NCI-H526 treated with DMSO at 0.1 percent for 48 hours (cell line): ENCODE results near the gene PIGW.

Source experiments
- DNase-seq: peaks from one replicate; lab custom pipeline; 2025; lab: John Stamatoyannopoulos, UW

The PIGW gene

DNA sequence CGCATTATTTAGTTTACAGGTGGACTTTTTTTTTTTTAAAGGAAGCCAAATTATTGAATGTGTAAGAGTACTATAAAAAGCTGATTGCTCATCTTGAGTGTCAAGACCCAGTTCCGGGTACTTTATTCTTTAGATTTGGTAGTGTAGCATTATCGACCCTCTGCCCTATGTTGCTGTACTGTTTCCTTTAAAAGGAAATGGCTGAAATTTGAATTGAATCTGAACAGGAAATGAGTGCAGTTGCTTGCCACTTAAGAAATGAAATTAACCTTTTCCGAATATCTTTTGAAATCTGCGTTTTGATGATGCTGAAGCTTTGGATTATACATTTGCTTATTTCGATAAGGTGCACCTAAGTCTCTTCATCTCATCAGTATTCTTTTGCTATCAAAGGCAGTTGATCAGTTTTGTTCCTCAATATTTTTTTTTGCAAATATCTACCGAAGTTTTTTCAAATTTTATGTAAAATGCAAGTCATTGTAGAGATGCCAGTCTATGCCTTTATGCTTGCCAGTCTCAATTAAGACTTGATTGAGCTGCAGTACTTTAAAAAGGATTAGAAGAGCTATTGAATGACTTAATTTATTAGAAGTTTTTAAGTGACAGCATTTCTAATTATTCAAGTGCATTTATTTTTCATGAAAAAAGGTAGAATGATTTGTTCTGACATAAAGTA is 11.8 kb downstream of the PIGW start:
- DNase-seq: no peak

DNA sequence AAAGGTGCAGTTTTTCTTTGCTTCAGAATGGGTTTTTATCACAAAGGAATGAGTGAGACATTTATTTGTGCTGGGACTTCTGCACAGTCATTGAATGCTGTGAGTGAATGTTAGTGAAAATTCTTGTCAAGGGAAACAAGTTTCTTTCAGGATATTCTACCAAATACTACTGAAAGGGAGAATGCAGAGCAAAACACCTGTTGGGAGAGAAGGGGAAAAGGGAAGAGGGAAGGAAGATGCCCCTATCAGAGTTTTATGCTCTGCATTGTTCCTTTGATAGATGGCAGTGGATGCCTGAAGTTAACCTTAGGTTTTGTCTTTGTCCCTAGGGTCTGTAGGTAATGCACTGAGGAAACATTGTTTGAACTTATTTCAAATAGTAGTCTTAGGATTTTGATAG is 13.0 kb downstream of the PIGW start:
- no peak for DNase-seq

DNA sequence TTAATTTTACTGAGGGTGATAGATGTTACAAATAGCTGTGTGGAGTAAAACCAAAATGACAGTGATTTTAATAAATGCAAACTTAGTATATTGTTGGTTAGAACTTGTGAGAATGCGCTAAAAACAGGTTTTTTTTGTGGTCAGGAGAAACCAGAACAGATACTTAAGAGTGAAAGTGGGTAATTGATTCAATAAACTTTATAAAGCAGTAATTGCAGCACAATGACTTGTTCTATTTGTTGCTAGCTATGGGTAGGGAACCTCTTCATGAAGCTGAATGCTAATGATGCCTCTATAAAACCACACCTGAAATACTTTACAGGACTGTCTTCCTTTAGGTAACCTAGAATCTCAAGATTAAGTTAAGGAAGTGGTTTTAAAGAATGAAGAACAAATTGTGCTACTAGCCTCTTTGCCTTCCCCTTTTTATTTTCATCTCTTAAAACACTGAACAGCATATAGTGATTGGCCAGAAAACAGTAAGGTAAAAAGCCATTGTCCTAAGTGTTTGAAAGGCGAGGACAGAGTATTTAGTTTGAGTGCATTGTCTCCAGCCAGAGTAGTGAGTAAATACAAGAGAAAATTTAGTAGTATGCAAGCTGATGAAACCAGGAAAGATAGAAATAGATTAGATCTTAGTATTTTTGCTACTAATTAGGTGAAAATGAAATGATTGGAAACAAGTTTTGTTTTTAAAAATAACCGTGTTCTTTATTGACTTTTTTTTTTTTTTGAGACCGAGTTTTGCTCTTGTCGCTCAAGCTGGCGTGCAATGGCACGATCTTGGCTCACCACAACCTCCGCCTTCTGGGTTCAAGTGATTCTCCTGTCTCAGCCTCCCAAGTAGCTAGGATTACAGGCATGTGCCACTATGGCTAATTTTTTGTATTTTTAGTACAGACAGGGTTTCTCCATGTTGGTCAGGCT is 16.0 kb downstream of the PIGW start:
- no peak for DNase-seq

DNA sequence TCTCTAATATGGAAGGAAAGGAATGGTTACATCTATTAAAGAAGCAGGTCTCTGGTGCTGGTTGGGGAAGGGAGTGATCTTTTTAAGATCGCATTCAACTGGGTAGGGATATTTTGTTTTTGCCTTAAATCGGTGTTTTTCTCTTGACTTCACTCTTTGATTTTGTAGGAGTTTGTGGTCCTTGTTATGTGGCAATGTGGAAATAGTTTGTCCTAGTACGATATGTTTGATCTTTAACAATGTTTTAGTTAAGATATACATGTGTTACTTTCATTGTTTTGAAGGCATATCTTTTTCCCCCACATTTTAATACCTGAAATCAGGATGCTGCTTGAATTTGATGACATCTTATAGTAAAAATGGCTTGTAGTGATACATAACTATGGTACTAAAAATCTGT is 18.7 kb downstream of the PIGW start:
- no peak for DNase-seq

DNA sequence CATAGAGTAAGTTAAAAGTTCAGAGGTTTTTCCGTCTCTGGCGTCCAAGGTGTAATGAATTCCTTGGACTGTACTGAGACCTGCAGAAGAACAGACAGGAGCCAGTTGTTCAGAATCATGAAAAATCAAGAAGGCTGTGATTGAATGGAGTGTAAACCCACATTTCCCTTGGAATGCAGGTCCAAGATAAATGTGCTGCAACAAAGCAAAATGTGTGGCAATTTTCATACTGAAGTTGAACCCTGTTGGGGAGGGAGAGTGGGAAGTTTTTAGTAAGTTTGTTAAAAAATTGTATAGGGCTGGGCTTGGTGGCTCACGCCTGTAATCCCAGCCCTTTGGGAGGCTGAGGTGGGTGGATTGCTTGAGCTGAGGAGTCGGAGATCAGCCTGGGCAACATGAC is 31.3 kb downstream of the PIGW start:
- DNase-seq: no peak

DNA sequence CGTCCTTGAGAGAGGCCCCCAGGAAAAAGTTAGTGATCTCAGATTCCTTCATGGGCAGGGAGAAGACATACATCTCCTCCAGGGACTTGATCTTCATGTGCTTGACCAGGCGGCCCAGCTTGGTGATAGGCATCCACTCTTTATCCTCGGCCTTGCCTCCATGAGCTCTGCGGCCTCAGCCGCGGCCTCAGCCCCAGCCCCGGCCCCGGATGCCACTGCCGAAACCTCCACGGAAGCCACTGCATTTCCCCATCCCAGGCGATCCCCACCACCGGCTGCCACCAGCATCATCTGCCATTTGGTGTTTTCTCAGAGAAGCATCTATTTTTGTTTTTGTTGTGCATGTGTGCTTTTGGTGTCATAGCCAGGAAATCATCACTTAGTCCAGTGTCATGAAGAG is 40.2 kb downstream of the PIGW start:
- DNase-seq: no peak

DNA sequence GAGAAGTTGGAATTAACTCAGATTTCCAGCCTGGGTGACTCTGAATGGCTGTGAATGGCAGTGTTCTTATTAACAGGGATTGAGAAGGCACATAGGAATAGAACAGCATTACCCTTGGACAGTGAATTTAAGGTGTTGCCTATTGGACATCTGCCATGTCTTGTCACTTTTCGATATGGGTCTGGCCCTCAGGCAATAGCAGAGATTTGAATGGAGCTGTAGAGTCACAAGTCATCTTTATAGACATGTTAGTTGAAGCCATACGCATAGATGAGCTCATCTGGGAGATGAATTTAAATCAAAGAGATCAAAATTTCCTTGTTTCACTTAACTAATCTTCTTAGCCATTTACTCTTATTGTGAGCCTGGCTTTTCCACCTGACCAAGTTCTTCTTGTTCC is 42.0 kb downstream of the PIGW start:
- DNase-seq: no peak

DNA sequence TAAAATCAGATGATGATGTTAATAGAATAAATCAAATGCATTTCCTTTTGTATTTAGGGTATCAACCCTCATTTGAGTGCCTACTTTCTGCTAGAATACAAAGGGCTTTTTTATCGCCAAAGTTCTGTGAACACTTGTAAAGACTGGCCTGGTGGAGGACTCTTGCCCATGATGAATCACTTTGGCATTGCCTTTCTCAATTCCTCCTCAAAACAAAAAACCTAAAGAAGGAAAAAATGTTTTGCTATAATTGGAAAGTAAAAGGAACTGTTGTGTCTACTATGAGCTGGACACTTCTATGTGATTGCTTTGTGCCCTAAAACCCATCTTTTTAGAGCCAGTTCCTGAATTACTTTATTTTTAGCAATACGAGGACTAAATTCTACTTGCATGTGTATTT is 43.9 kb downstream of the PIGW start:
- DNase-seq: no peak

DNA sequence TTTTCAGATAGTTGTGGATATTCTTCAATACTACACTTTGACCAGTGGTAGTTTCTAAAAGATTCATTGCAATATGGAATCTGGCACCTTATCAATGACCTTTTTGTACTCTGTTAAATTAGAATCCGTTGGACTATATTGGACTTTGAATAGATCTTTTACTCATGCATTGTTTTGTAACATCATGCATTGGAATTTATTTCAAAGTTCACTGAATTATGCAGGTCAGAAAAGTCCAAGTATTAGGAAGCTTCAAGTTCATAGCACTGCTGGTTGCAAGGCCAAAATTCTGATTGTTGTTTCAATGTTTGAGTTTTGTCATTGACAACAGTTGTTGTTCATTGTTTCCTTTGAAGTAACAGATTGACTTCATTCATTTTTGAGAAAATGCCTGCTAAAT is 49.0 kb downstream of the PIGW start:
- DNase-seq: no peak

DNA sequence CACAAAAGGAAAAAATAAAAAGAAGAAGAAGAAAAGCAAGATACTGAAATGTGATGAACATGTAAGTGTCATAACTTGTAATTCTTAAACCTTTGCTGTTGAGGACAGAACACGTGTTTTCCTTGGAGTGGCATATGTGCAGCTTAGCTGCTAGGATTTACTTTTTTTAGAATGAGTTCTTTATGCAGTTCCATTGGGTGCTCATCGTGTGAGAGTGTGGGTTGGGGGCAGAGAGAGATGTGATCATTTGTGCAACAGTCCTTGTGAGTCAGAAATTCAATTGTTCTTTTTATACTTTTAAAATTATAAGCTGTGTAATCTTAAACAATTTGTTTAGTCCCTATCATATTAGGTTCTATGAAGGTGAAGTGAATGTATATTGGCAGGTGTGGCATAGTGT is 51.4 kb downstream of the PIGW start:
- no peak for DNase-seq
